ENCODE results near the gene AKAP8L. TPM values are rescaled to one million over a fixed set of nuclear protein-coding genes. Genes with fewer than 3 reads are reported as not detected.
A peak's percentile ranks its signal among the peaks of the same experiment; 100 is the strongest.

Gene AKAP8L
- total and polyA plus RNA-seq, 4 donors, result 16.4 to 67.1 (median 42.9) TPM

GRCh38 chr19:15419413-15420025 lies 731 bp upstream of the AKAP8L start:
- DNase-seq (ENCODE audit: low spot score), result no peak
- no peak for TF ChIP-seq YY1 (IDR thresholded peaks at IDR 0.05)
- peak; percentile 1 for TF ChIP-seq ZBTB33 (IDR thresholded peaks at IDR 0.05)
- no peak for TF ChIP-seq SP1 (IDR thresholded peaks at IDR 0.05)
- no peak for TF ChIP-seq GABPA (IDR thresholded peaks at IDR 0.05 in 1 of 2, conservative IDR thresholded peaks at IDR 0.05 in 1 of 2)
- H3K9ac ChIP-seq (ENCODE audit: low read depth in 1 of 2, low read length in 2 of 2), result peak overlapping the region in 1 of 2 donors; percentile 66
- peak overlapping the region in 1 of 2 donors; percentile 32 for H3K27ac ChIP-seq (ENCODE audit: low read depth in 1 of 2, low read length in 2 of 2)
- no peaks in the 10 kb centered on the region for H3K9me3 ChIP-seq (ENCODE audit: control insufficient read depth in 4 of 4, low read length in 3 of 4)
- H3K4me3 ChIP-seq (ENCODE audit: low read depth in 1 of 3, low read length in 3 of 3), result peak overlapping the region; percentile 43 to 61 (median 60)
- H3K4me1 ChIP-seq (ENCODE audit: control insufficient read depth in 4 of 4, insufficient read depth in 4 of 4, low read length in 3 of 4), result peaks cover 12 to 47% (median 38%) of the 10 kb centered on the region in 4 donors
- H3K27me3 ChIP-seq (ENCODE audit: control insufficient read depth in 4 of 4, insufficient read depth in 4 of 4, low read length in 3 of 4), result no peaks in the 10 kb centered on the region
- H3K36me3 ChIP-seq (ENCODE audit: control insufficient read depth in 4 of 4, insufficient read depth in 3 of 4, low read depth in 1 of 4, low read length in 3 of 4), result peaks cover 0 to 15% (median 10%) of the 10 kb centered on the region in 4 donors
- 35% methylated on average over 16 of the region's 16 CpGs for WGBS

- under 1% methylated on average over 16 of the region's 16 CpGs for WGBS
- Histone ChIP-seq H3K27ac (ENCODE audit: low read depth in 1 of 2, low read length in 2 of 2) (peak overlapping the region; percentile 87 to 91), H3K36me3 (ENCODE audit: control insufficient read depth in 4 of 4, insufficient read depth in 3 of 4, low read depth in 1 of 4, low read length in 3 of 4) (peaks cover 0 to 5% (median 3%) of the 10 kb centered on the region in 4 donors), H3K4me1 (ENCODE audit: control insufficient read depth in 4 of 4, insufficient read depth in 4 of 4, low read length in 3 of 4) (peaks cover 12 to 54% (median 41%) of the 10 kb centered on the region in 4 donors), H3K9ac (ENCODE audit: low read depth in 1 of 2, low read length in 2 of 2) (peak overlapping the region; percentile 66 to 89), H3K4me3 (ENCODE audit: low read depth in 1 of 3, low read length in 3 of 3) (peak overlapping the region; percentile 77 to 92 (median 91)), H3K9me3 (ENCODE audit: control insufficient read depth in 4 of 4, low read length in 3 of 4) (no peaks in the 10 kb centered on the region), H3K27me3 (ENCODE audit: control insufficient read depth in 4 of 4, insufficient read depth in 4 of 4, low read length in 3 of 4) (no peaks in the 10 kb centered on the region)
- DNase-seq (ENCODE audit: low spot score), result no peak
- TF ChIP-seq NR2F2 (IDR thresholded peaks at IDR 0.05), result no peak
- TF ChIP-seq EGR1 (IDR thresholded peaks at IDR 0.05; ENCODE audit: low read depth in 2 of 2), result no peak
- no peak for TF ChIP-seq RAD21 (IDR thresholded peaks at IDR 0.05)
- TF ChIP-seq HNF4G (IDR thresholded peaks at IDR 0.05), result no peak
- TF ChIP-seq SP1 (IDR thresholded peaks at IDR 0.05), result no peak
- TF ChIP-seq GABPA (IDR thresholded peaks at IDR 0.05 in 1 of 2, conservative IDR thresholded peaks at IDR 0.05 in 1 of 2), result no peak
These were observed 583 bp downstream of the AKAP8L start for GRCh38 chr19:15418231-15418578.

GRCh38 chr19:15417699-15418098 lies 1.1 kb downstream of the AKAP8L start:
- Histone ChIP-seq H3K4me3 (ENCODE audit: low read depth in 1 of 3, low read length in 3 of 3) (peak overlapping the region; percentile 77 to 92 (median 91)), H3K36me3 (ENCODE audit: control insufficient read depth in 4 of 4, insufficient read depth in 3 of 4, low read depth in 1 of 4, low read length in 3 of 4) (peaks cover 0 to 4% (median 2%) of the 10 kb centered on the region in 4 donors), H3K27me3 (ENCODE audit: control insufficient read depth in 4 of 4, insufficient read depth in 4 of 4, low read length in 3 of 4) (no peaks in the 10 kb centered on the region), H3K9me3 (ENCODE audit: control insufficient read depth in 4 of 4, low read length in 3 of 4) (no peaks in the 10 kb centered on the region), H3K27ac (ENCODE audit: low read depth in 1 of 2, low read length in 2 of 2) (peak overlapping the region in 1 of 2 donors; percentile 87), H3K4me1 (ENCODE audit: control insufficient read depth in 4 of 4, insufficient read depth in 4 of 4, low read length in 3 of 4) (peaks cover 12 to 56% (median 43%) of the 10 kb centered on the region in 4 donors), H3K9ac (ENCODE audit: low read depth in 1 of 2, low read length in 2 of 2) (peak overlapping the region in 1 of 2 donors; percentile 89)
- TF ChIP-seq YY1 (IDR thresholded peaks at IDR 0.05) (no peak), REST (IDR thresholded peaks at IDR 0.05) (no peak), SP1 (IDR thresholded peaks at IDR 0.05) (no peak), RAD21 (IDR thresholded peaks at IDR 0.05) (no peak), ATF3 (IDR thresholded peaks at IDR 0.05) (no peak), TAF1 (conservative IDR thresholded peaks at IDR 0.05) (no peak), CTCF (IDR thresholded peaks at IDR 0.05; ENCODE audit: low read depth, low read length, missing input control) (no peak), ZBTB33 (IDR thresholded peaks at IDR 0.05) (no peak), RXRA (IDR thresholded peaks at IDR 0.05) (no peak), FOXA1 (IDR thresholded peaks at IDR 0.05) (no peak)
- no peak for DNase-seq (ENCODE audit: low spot score)
- WGBS, result 4% methylated on average over 9 of the region's 9 CpGs
